Spleen (tissue), 11 donors: ENCODE results near the gene CMTM7. TPM values are rescaled to one million over a fixed set of nuclear protein-coding genes. Genes with fewer than 3 reads are reported as not detected.

Experiments
- DNase-seq: peaks from one replicate; pipeline ENCODE4 v3.0.0-alpha.2; 2020
- H3K27ac ChIP-seq, 8 donors: fragments of 200-600 bp; sonication (generic) in 7 of 8; 1 replicate in 4 of 8; 2 replicates in 4 of 8; pipeline versions ENCODE4 v1.5.0 to v1.8.0; 2016 to 2021; ENCODE audit warnings: inconsistent platforms in 4 of 8, mild to moderate bottlenecking in 4 of 8, moderate library complexity in 1 of 8
- H3K27me3 ChIP-seq, 7 donors: fragments of 200-600 bp; sonication (generic) in 6 of 7; replicated peaks in 1 of 7; 1 replicate in 4 of 7; 2 replicates in 3 of 7; pipeline versions ENCODE4 v1.5.0 to v1.8.0; 2016 to 2021; ENCODE audit warnings: inconsistent platforms in 3 of 7, mild to moderate bottlenecking in 1 of 7
- H3K36me3 ChIP-seq, 6 donors: fragments of 200-600 bp; sonication (generic) in 5 of 6; 1 replicate in 4 of 6; 2 replicates in 2 of 6; pipeline versions ENCODE4 v1.5.0 to v1.8.0; 2016 to 2021; ENCODE audit warnings: inconsistent platforms in 2 of 6
- H3K4me1 ChIP-seq, 6 donors: fragments of 200-600 bp; sonication (generic) in 5 of 6; 1 replicate in 3 of 6; 2 replicates in 3 of 6; pipeline versions ENCODE4 v1.5.0 to v1.8.0; 2016 to 2021; ENCODE audit warnings: inconsistent platforms in 3 of 6
- H3K4me3 ChIP-seq, 8 donors: fragments of 200-600 bp; sonication (generic) in 7 of 8; 1 replicate in 4 of 8; 2 replicates in 4 of 8; pipeline versions ENCODE4 v1.5.0 to v1.8.0; 2016 to 2021; ENCODE audit warnings: inconsistent platforms in 4 of 8, mild to moderate bottlenecking in 4 of 8, moderate library complexity in 2 of 8
- H3K9me3 ChIP-seq, 8 donors: fragments of 200-600 bp; sonication (generic) in 7 of 8; 1 replicate in 4 of 8; 2 replicates in 4 of 8; pipeline versions ENCODE4 v1.5.0 to v1.8.0; 2016 to 2021; ENCODE audit warnings: inconsistent platforms in 4 of 8
- POLR2A ChIP-seq, 3 donors: fragments of 450-650 bp; IDR thresholded peaks; one replicate each; pipeline ENCODE4 v1.5.1; 2017; ENCODE audit warnings: antibody characterized with exemption in 3 of 3, mild to moderate bottlenecking in 1 of 3
- POLR2AphosphoS5 ChIP-seq, 3 donors: sonication (generic); formaldehyde crosslinking; IDR thresholded peaks; one replicate each; pipeline ENCODE4 v1.5.1; 2017; ENCODE audit warnings: antibody characterized with exemption in 3 of 3
- WGBS, 5 donors: extraction: QIAGEN DNeasy Blood & Tissue Kit in 3 of 5; methylation state at CpG; one replicate each; pipeline versions ENCODE4 v1.1.5 to v1.1.7; 2013 to 2018; 5-methylcytosine and 5-hydroxymethylcytosine counted together
- intact Hi-C: fragments of 100-400 bp; cut with DNase I; formaldehyde crosslinking; loops from one replicate; pipeline ENCODE4 v1.15.0; 2023; ENCODE audit warnings: low total_unique reads
- polyA plus RNA-seq, 3 donors: library from polyadenylated mRNA; stranded (reverse); fragments of 200-250 nt; gene quantifications; one replicate each; pipeline ENCODE4 v1.2.1, GENCODE V29; 2013
- total RNA-seq, 7 donors: library from RNA; depleted of rRNA in 3 of 7; stranded (reverse); fragments of >200 nt in 3 of 7; fragmentation: NEBNext Ultra II Directional in 4 of 7; extraction: Animal tissue kit (Norgen Biotek cat#: 25700) in 4 of 7; gene quantifications; one replicate each; pipeline versions ENCODE4 v1.1.0 to v1.2.1, GENCODE V29; 2016 to 2021
- TF ChIP-seq, protein P1 (sequence below), 11 experiments: fragments of 200-600 bp in 7 of 11; fragments of 450-650 bp in 4 of 11; sonication (generic) in 4 of 11; IDR thresholded peaks in 8 of 11; conservative IDR thresholded peaks in 3 of 11; 1 replicate in 7 of 11; 2 replicates in 4 of 11; pipeline versions ENCODE4 v1.4.0 to v1.8.0; 2016 to 2021; ENCODE audit warnings: antibody characterized with exemption in 11 of 11, inconsistent platforms in 4 of 11, mild to moderate bottlenecking in 1 of 11
- donor health status: healthy with polysubstance abuse.
- donor health status: DM: no; HTN: no; CAD: no; lungs with moderate emphysema.
- donor health status: DM: no; HTN: no; CAD: no.
- donor health status: Bipolar disorder and iron deficiency.
- donor health status: healthy.
- donor health status: DM: no; HTN: no; CAD: no.
- donor health status: DM: yes; HTN: yes; CAD: no.

Gene CMTM7
- total and polyA plus RNA-seq, 10 donors = 27.6 to 92.0 (median 47.5) TPM

DNA sequence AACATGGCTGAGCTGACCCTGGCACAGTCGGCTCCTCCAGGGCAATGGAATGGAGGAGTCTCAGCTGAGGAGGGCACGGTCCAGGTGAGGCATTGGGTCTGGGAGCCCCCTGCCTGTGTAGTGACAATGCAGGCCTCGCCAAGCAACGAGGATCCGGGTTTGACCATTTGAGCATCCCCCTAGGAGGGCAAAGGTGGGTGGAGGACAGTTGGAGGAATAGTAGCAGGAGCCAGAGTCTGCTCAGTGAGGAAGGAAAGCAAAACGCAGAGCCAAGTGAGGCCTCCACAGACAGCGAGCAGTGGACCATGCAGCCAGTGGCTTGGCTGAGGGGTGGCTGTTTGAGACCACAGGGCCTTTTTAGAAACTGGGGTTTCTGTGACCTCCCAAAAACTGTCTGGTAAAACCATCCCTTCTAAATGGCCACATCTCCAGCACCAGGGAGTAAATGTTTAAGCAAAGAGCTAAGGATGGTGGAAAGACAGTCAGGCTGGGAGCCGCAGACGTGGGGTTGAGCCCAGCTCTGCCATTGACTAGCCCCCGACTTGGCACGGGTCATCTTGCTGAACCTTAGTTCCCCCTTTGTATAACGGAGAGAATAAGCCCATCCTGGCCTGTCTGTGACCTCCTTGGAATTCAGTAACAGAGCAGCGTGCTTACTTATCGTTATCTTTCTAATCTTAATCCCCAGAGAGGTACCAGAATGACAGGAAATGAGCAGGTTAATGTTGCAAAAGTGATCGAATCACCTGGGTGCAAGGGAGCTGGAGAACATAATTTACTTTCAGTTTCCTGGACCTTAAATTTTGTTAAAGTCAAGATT is 64.2 kb downstream of the CMTM7 start:
- 73 to 89% (median 82%) methylated on average over 15 of the region's 15 CpGs for WGBS, 5 donors
- no peaks in the 10 kb centered on the region for H3K27me3 ChIP-seq
- TF ChIP-seq, protein P1, sequence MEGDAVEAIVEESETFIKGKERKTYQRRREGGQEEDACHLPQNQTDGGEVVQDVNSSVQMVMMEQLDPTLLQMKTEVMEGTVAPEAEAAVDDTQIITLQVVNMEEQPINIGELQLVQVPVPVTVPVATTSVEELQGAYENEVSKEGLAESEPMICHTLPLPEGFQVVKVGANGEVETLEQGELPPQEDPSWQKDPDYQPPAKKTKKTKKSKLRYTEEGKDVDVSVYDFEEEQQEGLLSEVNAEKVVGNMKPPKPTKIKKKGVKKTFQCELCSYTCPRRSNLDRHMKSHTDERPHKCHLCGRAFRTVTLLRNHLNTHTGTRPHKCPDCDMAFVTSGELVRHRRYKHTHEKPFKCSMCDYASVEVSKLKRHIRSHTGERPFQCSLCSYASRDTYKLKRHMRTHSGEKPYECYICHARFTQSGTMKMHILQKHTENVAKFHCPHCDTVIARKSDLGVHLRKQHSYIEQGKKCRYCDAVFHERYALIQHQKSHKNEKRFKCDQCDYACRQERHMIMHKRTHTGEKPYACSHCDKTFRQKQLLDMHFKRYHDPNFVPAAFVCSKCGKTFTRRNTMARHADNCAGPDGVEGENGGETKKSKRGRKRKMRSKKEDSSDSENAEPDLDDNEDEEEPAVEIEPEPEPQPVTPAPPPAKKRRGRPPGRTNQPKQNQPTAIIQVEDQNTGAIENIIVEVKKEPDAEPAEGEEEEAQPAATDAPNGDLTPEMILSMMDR (IDR thresholded peaks at IDR 0.05 in 8 of 11, conservative IDR thresholded peaks at IDR 0.05 in 3 of 11) = no peak
- no peak for TF ChIP-seq POLR2A (IDR thresholded peaks at IDR 0.05)
- TF ChIP-seq POLR2AphosphoS5 (IDR thresholded peaks at IDR 0.05) = peak in 1 of 3 donors; percentile 29
- intact Hi-C loops = no loop called here
- peaks cover 0 to 73% (median 26%) of the 10 kb centered on the region in 6 donors for H3K36me3 ChIP-seq
- no peak for DNase-seq
- H3K9me3 ChIP-seq = no peaks in the 10 kb centered on the region
- peaks cover 25 to 61% (median 57%) of the 10 kb centered on the region in 6 donors for H3K4me1 ChIP-seq
- peak overlapping the region in 1 of 8 donors; percentile 21 for H3K4me3 ChIP-seq
- peak overlapping the region in 7 of 8 donors; percentile 47 to 94 (median 85) for H3K27ac ChIP-seq

DNA sequence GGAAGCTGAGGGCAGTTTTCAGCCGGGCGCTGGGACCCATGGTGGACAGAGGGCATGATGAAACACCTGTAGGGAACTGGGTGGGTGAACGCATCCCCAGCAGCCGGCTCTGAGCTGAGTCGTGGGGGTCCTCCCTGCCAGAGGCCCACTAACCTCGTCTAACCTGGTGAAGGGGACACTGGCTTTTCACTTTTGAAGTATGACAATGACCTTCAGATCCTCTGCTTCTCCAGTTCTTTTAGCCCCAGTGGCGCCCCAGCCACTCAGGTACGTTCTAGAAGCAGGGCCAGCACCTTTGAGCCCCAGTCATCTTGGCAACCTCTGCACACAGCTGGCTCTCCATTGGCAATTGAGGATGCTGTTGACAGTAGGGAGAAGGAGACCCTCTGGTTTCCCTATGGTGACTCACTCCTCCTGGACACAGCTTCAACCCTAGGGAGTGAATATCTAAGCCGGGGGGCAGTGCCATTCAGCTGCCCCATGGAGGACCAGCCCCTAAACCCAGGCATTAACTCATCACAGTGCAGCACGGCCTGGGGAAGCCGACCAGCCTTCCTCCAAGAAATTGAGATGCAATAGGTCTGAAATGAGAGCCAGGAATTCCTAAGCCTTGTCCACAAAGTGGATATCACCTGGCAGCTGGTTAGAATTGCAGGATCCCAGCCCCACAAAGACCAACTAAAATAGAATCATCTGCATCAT is 64.9 kb downstream of the CMTM7 start:
- WGBS, 5 donors = 82 to 89% (median 85%) methylated on average over 11 of the region's 11 CpGs
- Histone ChIP-seq H3K36me3 (peaks cover 0 to 65% (median 23%) of the 10 kb centered on the region in 6 donors), H3K27ac (peak overlapping the region in 7 of 8 donors; percentile 47 to 94 (median 85)), H3K4me1 (peaks cover 25 to 68% (median 62%) of the 10 kb centered on the region in 6 donors), H3K27me3 (no peaks in the 10 kb centered on the region), H3K4me3 (peak overlapping the region in 1 of 8 donors; percentile 21), H3K9me3 (no peaks in the 10 kb centered on the region)
- intact Hi-C loops = no loop called here
- no peak for TF ChIP-seq POLR2AphosphoS5 (IDR thresholded peaks at IDR 0.05)
- TF ChIP-seq POLR2A (IDR thresholded peaks at IDR 0.05) = no peak
- TF ChIP-seq, protein P1 (IDR thresholded peaks at IDR 0.05 in 8 of 11, conservative IDR thresholded peaks at IDR 0.05 in 3 of 11) = no peak
- peak; percentile 74 for DNase-seq

DNA sequence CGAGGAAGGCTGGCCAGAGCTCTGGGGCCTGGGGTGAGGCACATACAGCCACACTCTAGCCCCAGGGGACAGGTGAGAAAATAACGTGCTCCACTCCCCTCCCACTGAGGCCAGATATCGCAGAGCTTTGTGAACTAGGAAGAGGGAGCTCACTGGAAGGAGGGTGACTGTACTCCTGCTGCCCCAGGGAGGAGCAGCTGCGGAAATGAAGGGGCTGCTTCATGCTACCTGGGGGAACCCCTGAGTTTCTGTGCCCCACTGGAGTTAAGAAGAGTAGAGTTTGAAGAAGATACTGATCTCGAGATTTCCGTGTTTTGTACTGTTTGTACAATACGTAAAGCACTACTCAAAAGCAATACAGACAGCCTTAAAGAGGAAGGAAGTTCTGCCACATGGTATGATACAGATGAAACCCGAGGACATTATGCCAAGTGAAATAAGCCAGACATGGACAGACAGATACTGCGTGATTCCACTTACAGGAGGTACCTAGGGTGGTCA is 66.4 kb downstream of the CMTM7 start:
- Histone ChIP-seq H3K27ac (peak overlapping the region; percentile 13 to 94 (median 85)), H3K36me3 (peaks cover 0 to 51% (median 15%) of the 10 kb centered on the region in 6 donors), H3K4me3 (peak overlapping the region in 1 of 8 donors; percentile 22), H3K4me1 (peaks cover 25 to 82% (median 72%) of the 10 kb centered on the region in 6 donors), H3K9me3 (no peaks in the 10 kb centered on the region), H3K27me3 (no peaks in the 10 kb centered on the region)
- intact Hi-C loops = no loop called here
- TF ChIP-seq POLR2A (IDR thresholded peaks at IDR 0.05) (no peak), POLR2AphosphoS5 (IDR thresholded peaks at IDR 0.05) (peak; percentile 12 to 79 (median 68))
- 10 to 36% (median 21%) methylated on average over 9 of the region's 9 CpGs for WGBS, 5 donors
- peak; percentile 81 for DNase-seq

DNA sequence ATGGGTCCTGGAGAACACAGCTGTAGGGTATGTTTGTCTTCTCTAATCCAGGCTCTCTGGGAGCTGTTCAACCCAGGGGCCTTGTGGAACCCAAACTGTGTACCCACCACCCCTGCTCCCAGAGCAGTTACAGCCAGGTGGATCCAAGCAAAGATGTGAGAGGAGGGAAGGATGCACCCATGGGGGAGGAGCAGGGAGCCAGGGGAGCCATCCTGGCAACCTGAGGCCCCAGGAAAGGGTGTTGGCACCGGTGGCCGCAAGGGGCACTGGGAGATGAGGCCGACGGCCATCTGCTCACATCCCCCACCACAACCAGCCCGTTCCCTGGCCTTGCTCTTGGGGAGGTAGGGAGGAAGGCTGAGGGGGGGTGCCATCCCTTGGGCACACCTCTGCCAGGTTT is 67.8 kb downstream of the CMTM7 start:
- Histone ChIP-seq H3K27me3 (no peaks in the 10 kb centered on the region), H3K36me3 (peaks cover 0 to 40% (median 9%) of the 10 kb centered on the region in 6 donors), H3K4me3 (no peak overlapping the region), H3K27ac (peak overlapping the region; percentile 30 to 94 (median 80)), H3K4me1 (peaks cover 25 to 88% (median 73%) of the 10 kb centered on the region in 6 donors), H3K9me3 (no peaks in the 10 kb centered on the region)
- 71 to 90% (median 85%) methylated on average over 5 of the region's 5 CpGs for WGBS, 5 donors
- DNase-seq = peak; percentile 79
- intact Hi-C loops = no loop called here
- TF ChIP-seq, protein P1 (IDR thresholded peaks at IDR 0.05 in 8 of 11, conservative IDR thresholded peaks at IDR 0.05 in 3 of 11) = no peak
- TF ChIP-seq POLR2A (IDR thresholded peaks at IDR 0.05) (no peak), POLR2AphosphoS5 (IDR thresholded peaks at IDR 0.05) (no peak)
